BLaER1 treated with 17β-estradiol and CSF1 and Interleukin-3, amounts not matched to agents 10 nM and 100 nM (cell line): ENCODE data around the gene ZNF432.

Experiments
- H3K27ac ChIP-seq, 11 experiments: shearing (Covaris generic); formaldehyde crosslinking; 2 replicates each; pipeline ENCODE4 v1.8.1; 2022
- H3K27me3 ChIP-seq, 11 experiments: shearing (Covaris generic); formaldehyde crosslinking; 2 replicates each; pipeline ENCODE4 v1.8.1; 2022
- H3K36me3 ChIP-seq, 11 experiments: shearing (Covaris generic); formaldehyde crosslinking; 2 replicates each; pipeline ENCODE4 v1.8.1; 2022
- H3K4me1 ChIP-seq, 10 experiments: shearing (Covaris generic); formaldehyde crosslinking; 2 replicates each; pipeline ENCODE4 v1.8.1; 2022
- H3K4me2 ChIP-seq, 11 experiments: shearing (Covaris generic); formaldehyde crosslinking; 2 replicates each; pipeline ENCODE4 v1.8.1; 2022
- H3K4me3 ChIP-seq, 10 experiments: shearing (Covaris generic); formaldehyde crosslinking; 2 replicates each; pipeline ENCODE4 v1.8.1; 2022
- H3K9ac ChIP-seq, 11 experiments: shearing (Covaris generic); formaldehyde crosslinking; 2 replicates each; pipeline ENCODE4 v1.8.1; 2022
- H3K9me3 ChIP-seq, 11 experiments: shearing (Covaris generic); formaldehyde crosslinking; replicated peaks in 1 of 11; 2 replicates each; pipeline ENCODE4 v1.8.1; 2022
- H4K20me1 ChIP-seq, 11 experiments: shearing (Covaris generic); formaldehyde crosslinking; 2 replicates each; pipeline ENCODE4 v1.8.1; 2022
- Cebpa-rat ChIP-seq, 11 experiments: shearing (Covaris generic); IDR thresholded peaks; 2 replicates each; pipeline ENCODE4 v1.8.1; 2022

ZNF432 gene

DNA sequence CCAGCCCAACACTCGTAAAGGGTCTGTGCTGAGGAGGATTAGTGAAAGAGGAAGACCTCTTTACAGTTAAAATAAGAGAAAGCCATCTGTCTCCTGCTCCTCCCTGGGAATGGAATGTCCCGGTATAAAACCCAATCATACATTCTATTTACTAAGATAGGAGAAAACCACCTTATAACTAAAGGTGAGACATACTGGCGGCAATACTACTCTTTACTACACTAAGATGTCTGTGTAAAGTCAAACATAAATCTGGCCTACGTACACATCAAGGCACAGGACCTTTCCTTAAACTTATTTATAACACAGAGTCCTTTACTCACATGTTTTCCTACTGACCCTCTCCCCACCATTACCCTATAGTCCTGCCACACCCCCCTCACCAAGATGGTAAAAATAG lies 65.3 kb downstream of the ZNF432 start:
- peaks cover 65 to 77% (median 73%) of the 10 kb centered on the region in 11 experiments for H3K36me3 ChIP-seq
- TF ChIP-seq Cebpa-rat (IDR thresholded peaks at IDR 0.05), result no peak
- H3K9ac ChIP-seq, result no peak overlapping the region
- H3K4me2 ChIP-seq, result no peak overlapping the region
- H3K27ac ChIP-seq, result no peak overlapping the region
- peaks cover 91 to 97% (median 94%) of the 10 kb centered on the region in 11 experiments for H3K9me3 ChIP-seq
- peaks cover 5 to 11% (median 7%) of the 10 kb centered on the region in 10 experiments; a peak in 13 of 20 replicates for H3K4me1 ChIP-seq
- H4K20me1 ChIP-seq, result no peaks in the 10 kb centered on the region
- H3K27me3 ChIP-seq, result no peaks in the 10 kb centered on the region
- H3K4me3 ChIP-seq, result peak overlapping the region in 2 of 10 experiments; percentile 31 to 35; a peak in 1 of 20 replicates
